Mammary epithelial cell (primary cell): ENCODE measurements around the gene EXOC2.

Experiments
- EZH2 ChIP-seq: IDR thresholded peaks from 2 replicates; pipeline ENCODE4 v1.6.1; 2012; ENCODE audit warnings: low read length, inconsistent platforms, borderline replicate concordance
- TF ChIP-seq, protein P1 (sequence below), 2 donors: IDR thresholded peaks in 1 of 2; conservative IDR thresholded peaks in 1 of 2; 2 replicates each; pipeline ENCODE4 v1.5.1; 2011 to 2012; ENCODE audit warnings: inconsistent platforms in 2 of 2, low read length in 2 of 2, mild to moderate bottlenecking in 2 of 2, control low read depth in 1 of 2, low read depth in 1 of 2; ENCODE audit not compliant: insufficient read depth in 1 of 2; ENCODE audit errors: extremely low read depth in 1 of 2

- TF ChIP-seq EZH2, result no peak
- TF ChIP-seq, protein P1, sequence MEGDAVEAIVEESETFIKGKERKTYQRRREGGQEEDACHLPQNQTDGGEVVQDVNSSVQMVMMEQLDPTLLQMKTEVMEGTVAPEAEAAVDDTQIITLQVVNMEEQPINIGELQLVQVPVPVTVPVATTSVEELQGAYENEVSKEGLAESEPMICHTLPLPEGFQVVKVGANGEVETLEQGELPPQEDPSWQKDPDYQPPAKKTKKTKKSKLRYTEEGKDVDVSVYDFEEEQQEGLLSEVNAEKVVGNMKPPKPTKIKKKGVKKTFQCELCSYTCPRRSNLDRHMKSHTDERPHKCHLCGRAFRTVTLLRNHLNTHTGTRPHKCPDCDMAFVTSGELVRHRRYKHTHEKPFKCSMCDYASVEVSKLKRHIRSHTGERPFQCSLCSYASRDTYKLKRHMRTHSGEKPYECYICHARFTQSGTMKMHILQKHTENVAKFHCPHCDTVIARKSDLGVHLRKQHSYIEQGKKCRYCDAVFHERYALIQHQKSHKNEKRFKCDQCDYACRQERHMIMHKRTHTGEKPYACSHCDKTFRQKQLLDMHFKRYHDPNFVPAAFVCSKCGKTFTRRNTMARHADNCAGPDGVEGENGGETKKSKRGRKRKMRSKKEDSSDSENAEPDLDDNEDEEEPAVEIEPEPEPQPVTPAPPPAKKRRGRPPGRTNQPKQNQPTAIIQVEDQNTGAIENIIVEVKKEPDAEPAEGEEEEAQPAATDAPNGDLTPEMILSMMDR (conservative IDR thresholded peaks at IDR 0.05 in 1 of 2, IDR thresholded peaks at IDR 0.05 in 1 of 2; ENCODE audit: extremely low read depth in 1 of 2, insufficient read depth in 1 of 2, low read depth in 1 of 2, low read length in 2 of 2), result no peak
These were observed 199.1 kb downstream of the EXOC2 start for GRCh38 chr6:493840-494239.
